ENCODE data around the gene CDKL5.
"Not testable (repeated sequence)": the region's sequence is repeated elsewhere in the genome, so short reads cannot be mapped to it uniquely, and the experiment has no call there.

CDKL5 gene

GRCh38 chrX:18575744-18576143 lies 150.3 kb downstream of the CDKL5 start:
- DNase-seq (ENCODE audit: low spot score), result no peak

- DNase-seq (ENCODE audit: low spot score), result no peak
Observed at GRCh38 chrX:18577400-18577799, 152.0 kb downstream of the CDKL5 start.

- DNase-seq (ENCODE audit: low spot score), result no peak
Observed at GRCh38 chrX:18578546-18578945, 153.1 kb downstream of the CDKL5 start.

GRCh38 chrX:18579495-18579894 lies 154.1 kb downstream of the CDKL5 start:
- DNase-seq (ENCODE audit: low spot score), result no peak

- no peak for DNase-seq (ENCODE audit: low spot score)
Observed at GRCh38 chrX:18582910-18583493, 157.6 kb downstream of the CDKL5 start.

- DNase-seq (ENCODE audit: low spot score), result not testable (repeated sequence)
Observed at GRCh38 chrX:18589292-18589691, 163.9 kb downstream of the CDKL5 start.

GRCh38 chrX:18591834-18592233 lies 166.4 kb downstream of the CDKL5 start:
- no peak for DNase-seq (ENCODE audit: low spot score)

GRCh38 chrX:18594079-18594478 lies 168.7 kb downstream of the CDKL5 start:
- no peak for DNase-seq (ENCODE audit: low spot score)

- no peak for DNase-seq (ENCODE audit: low spot score)
Observed at GRCh38 chrX:18596096-18596495, 170.7 kb downstream of the CDKL5 start.

- DNase-seq (ENCODE audit: low spot score), result no peak
Observed at GRCh38 chrX:18598413-18598812, 173.0 kb downstream of the CDKL5 start.

GRCh38 chrX:18607966-18608365 lies 182.6 kb downstream of the CDKL5 start:
- no peak for DNase-seq (ENCODE audit: low spot score)

- DNase-seq (ENCODE audit: low spot score), result no peak
Observed at GRCh38 chrX:18613930-18614639, 188.7 kb downstream of the CDKL5 start.

- DNase-seq (ENCODE audit: low spot score), result peak; percentile 2
Observed at GRCh38 chrX:18616688-18617406, 191.4 kb downstream of the CDKL5 start.

- DNase-seq (ENCODE audit: low spot score), result peak; percentile 80
Observed at GRCh38 chrX:18617407-18617750, 192.0 kb downstream of the CDKL5 start.

- no peak for DNase-seq (ENCODE audit: low spot score)
Observed at GRCh38 chrX:18619288-18619687, 193.9 kb downstream of the CDKL5 start.

GRCh38 chrX:18620349-18620748 lies 194.9 kb downstream of the CDKL5 start:
- DNase-seq (ENCODE audit: low spot score), result no peak

- DNase-seq (ENCODE audit: low spot score), result no peak
Observed at GRCh38 chrX:18624599-18624998, 199.2 kb downstream of the CDKL5 start.

- no peak for DNase-seq (ENCODE audit: low spot score)
Observed at GRCh38 chrX:18630934-18631333, 205.5 kb downstream of the CDKL5 start.

- DNase-seq (ENCODE audit: low spot score), result no peak
Observed at GRCh38 chrX:18638398-18638797, 213.0 kb downstream of the CDKL5 start.

GRCh38 chrX:18639280-18639679 lies 213.9 kb downstream of the CDKL5 start:
- DNase-seq (ENCODE audit: low spot score), result no peak

- no peak for DNase-seq (ENCODE audit: low spot score)
Observed at GRCh38 chrX:18640686-18641085, 215.3 kb downstream of the CDKL5 start.

- no peak for DNase-seq (ENCODE audit: low spot score)
Observed at GRCh38 chrX:18643243-18643642, 217.8 kb downstream of the CDKL5 start.

- peak; percentile 17 for DNase-seq (ENCODE audit: low spot score)
Observed at GRCh38 chrX:18643853-18644252, 218.4 kb downstream of the CDKL5 start.
